DOHH2 (cell line): Measurements from ENCODE around the gene PDCD10.
A peak's percentile ranks its signal among the peaks of the same experiment; 100 is the strongest.

ENCODE experiments used
- H3F3A ChIP-seq: fragments of 200-600 bp; sonication (generic), shearing (Covaris generic); 2 replicates; pipeline ENCODE4 v1.6.0; 2016; ENCODE audit warnings: antibody characterized with exemption, mild to moderate bottlenecking; ENCODE audit not compliant: control insufficient read depth, insufficient read depth
- H3K27ac ChIP-seq: fragments of 200-600 bp; sonication (generic); 2 replicates; pipeline ENCODE4 v1.5.1; 2014; ENCODE audit warnings: low read depth, mild to moderate bottlenecking, low read length, moderate library complexity
- H3K27me3 ChIP-seq: fragments of 200-600 bp; sonication (generic); 2 replicates; pipeline ENCODE4 v1.6.1; 2014; ENCODE audit warnings: mild to moderate bottlenecking, low read length, mixed read lengths; ENCODE audit not compliant: control insufficient read depth
- H3K36me3 ChIP-seq: fragments of 200-600 bp; sonication (generic); 2 replicates; pipeline ENCODE4 v1.6.1; 2014; ENCODE audit warnings: mild to moderate bottlenecking, low read length, moderate library complexity, mixed read lengths; ENCODE audit not compliant: control insufficient read depth
- H3K4me1 ChIP-seq: fragments of 200-600 bp; sonication (generic); 2 replicates; pipeline ENCODE4 v1.6.1; 2014; ENCODE audit warnings: mild to moderate bottlenecking, low read length, mixed read lengths; ENCODE audit not compliant: control insufficient read depth
- H3K4me2 ChIP-seq: fragments of 200-600 bp; sonication (generic); 2 replicates; pipeline ENCODE4 v1.6.0; 2014; ENCODE audit warnings: mild to moderate bottlenecking, low read length, moderate library complexity
- H3K4me3 ChIP-seq: fragments of 200-600 bp; sonication (generic); 2 replicates; pipeline ENCODE4 v1.5.1; 2014; ENCODE audit warnings: mild to moderate bottlenecking, low read length, mixed read lengths
- H3K79me2 ChIP-seq: fragments of 200-600 bp; sonication (generic); 2 replicates; pipeline ENCODE4 v1.6.1; 2014; ENCODE audit warnings: mild to moderate bottlenecking, low read length, mixed read lengths; ENCODE audit not compliant: control insufficient read depth
- H3K9me2 ChIP-seq: fragments of 200-600 bp; sonication (generic); replicated peaks from 2 replicates; pipeline ENCODE4 v1.6.1; 2014; ENCODE audit warnings: mild to moderate bottlenecking, low read length, mixed read lengths; ENCODE audit not compliant: control insufficient read depth
- H3K9me3 ChIP-seq: fragments of 200-600 bp; sonication (generic); 2 replicates; pipeline ENCODE4 v1.6.1; 2014; ENCODE audit warnings: antibody characterized with exemption, low read length, mixed read lengths; ENCODE audit not compliant: control insufficient read depth, insufficient read depth
- H4K20me1 ChIP-seq: fragments of 200-600 bp; sonication (generic); 2 replicates; pipeline ENCODE4 v1.6.0; 2014; ENCODE audit warnings: low read depth, mild to moderate bottlenecking, antibody characterized with exemption, low read length, moderate library complexity; ENCODE audit not compliant: control insufficient read depth, insufficient read depth
- CTCF ChIP-seq: fragments of 200-600 bp; sonication (generic); IDR thresholded peaks from one replicate; pipeline ENCODE4 v1.5.1; 2014; ENCODE audit warnings: antibody characterized with exemption, mild to moderate bottlenecking, low read depth, low read length; ENCODE audit not compliant: poor library complexity, severe bottlenecking
- EZH2phosphoT487 ChIP-seq: fragments of 200-600 bp; sonication (generic); IDR thresholded peaks from 2 replicates; pipeline ENCODE4 v1.6.1; 2017; ENCODE audit warnings: borderline replicate concordance, mild to moderate bottlenecking, antibody characterized with exemption, low read length, moderate library complexity, mixed read lengths

Gene PDCD10

GRCh38 chr3:167749209-167749608, 14.5 kb upstream of the PDCD10 start:
- H3K9me2 ChIP-seq, result no peaks in the 10 kb centered on the region
- H3F3A ChIP-seq, result no peaks in the 10 kb centered on the region; the same call in 1 of the 2 replicates
- H3K36me3 ChIP-seq, result peaks cover 3% of the 10 kb centered on the region; the same call in 1 of the 2 replicates
- H3K79me2 ChIP-seq, result no peaks in the 10 kb centered on the region; the same call in 1 of the 2 replicates
- no peak for TF ChIP-seq EZH2phosphoT487
- TF ChIP-seq CTCF, result no peak
- no peaks in the 10 kb centered on the region for H3K27me3 ChIP-seq
- peak overlapping the region; percentile 31 for H3K27ac ChIP-seq
- H3K9me3 ChIP-seq, result no peaks in the 10 kb centered on the region
- H4K20me1 ChIP-seq, result no peaks in the 10 kb centered on the region
- H3K4me1 ChIP-seq, result peaks cover 85% of the 10 kb centered on the region
- H3K4me3 ChIP-seq, result peak overlapping the region; percentile 60
- peak overlapping the region; percentile 65 for H3K4me2 ChIP-seq

GRCh38 chr3:167743799-167744198, 9.1 kb upstream of the PDCD10 start:
- H3K36me3 ChIP-seq, result peaks cover 10% of the 10 kb centered on the region; the same call in 1 of the 2 replicates
- H3K27me3 ChIP-seq, result no peaks in the 10 kb centered on the region
- no peak overlapping the region for H3K4me2 ChIP-seq
- no peak overlapping the region for H3K4me3 ChIP-seq
- TF ChIP-seq CTCF (no peak), EZH2phosphoT487 (no peak)
- H3K79me2 ChIP-seq, result peaks cover 14% of the 10 kb centered on the region
- no peak overlapping the region for H3K27ac ChIP-seq
- H4K20me1 ChIP-seq, result no peaks in the 10 kb centered on the region
- no peaks in the 10 kb centered on the region for H3K9me2 ChIP-seq
- no peaks in the 10 kb centered on the region for H3K9me3 ChIP-seq
- peaks cover 53% of the 10 kb centered on the region for H3K4me1 ChIP-seq
- H3F3A ChIP-seq, result no peaks in the 10 kb centered on the region; the same call in 1 of the 2 replicates

GRCh38 chr3:167742338-167742737, 7.6 kb upstream of the PDCD10 start:
- H3K79me2 ChIP-seq, result peaks cover 23% of the 10 kb centered on the region
- no peaks in the 10 kb centered on the region for H3F3A ChIP-seq
- no peaks in the 10 kb centered on the region for H3K27me3 ChIP-seq

More at GRCh38 chr3:167742338-167742737, 7.6 kb upstream of the PDCD10 start:
- Histone ChIP-seq H4K20me1 (no peaks in the 10 kb centered on the region), H3K4me3 (no peak overlapping the region), H3K9me2 (no peaks in the 10 kb centered on the region), H3K9me3 (no peaks in the 10 kb centered on the region), H3K36me3 (peaks cover 10% of the 10 kb centered on the region; the same call in 1 of the 2 replicates), H3K4me2 (no peak overlapping the region), H3K4me1 (peaks cover 48% of the 10 kb centered on the region), H3K27ac (no peak overlapping the region)
- TF ChIP-seq CTCF, result no peak
- TF ChIP-seq EZH2phosphoT487, result no peak
